ENCODE measurements around the gene PLPP7. TPM values are rescaled to one million over a fixed set of nuclear protein-coding genes. Genes with fewer than 3 reads are reported as not detected.

Gene PLPP7
- total and polyA plus RNA-seq, 5 donors = 96.3 to 160 (median 109) TPM

DNA sequence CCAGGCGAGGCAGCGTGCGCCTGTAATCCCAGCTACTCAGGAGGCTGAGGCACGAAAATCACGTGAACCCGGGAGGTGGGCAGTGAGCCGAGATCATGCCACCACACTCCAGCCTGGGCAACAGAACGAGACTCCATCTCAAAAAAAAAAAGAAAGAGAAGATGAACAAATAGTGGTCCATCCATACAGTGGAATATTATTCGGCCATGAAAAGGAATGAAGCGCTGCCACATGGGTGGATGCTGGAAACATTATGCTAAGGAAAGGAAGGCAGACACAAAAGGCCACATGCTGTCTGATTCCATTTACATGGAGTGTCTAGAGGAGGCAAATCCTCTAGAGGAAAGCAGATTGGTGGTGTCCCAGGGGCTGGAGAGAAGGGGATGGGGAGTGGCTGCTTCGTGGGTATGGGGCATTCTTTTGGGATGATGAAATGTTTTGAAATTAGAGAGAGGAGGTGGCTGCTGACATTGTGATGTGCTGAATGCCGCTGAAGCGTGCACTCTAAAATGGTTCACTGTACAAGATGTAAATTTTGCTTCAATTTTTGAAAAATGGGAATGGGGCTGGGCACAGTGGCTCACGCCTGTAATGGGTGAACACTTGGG, 17.0 kb downstream of the PLPP7 start:
- WGBS = 91% methylated on average over 14 of the region's 14 CpGs
- intact Hi-C loops (cut with DNase I) = no loop called here
- Histone ChIP-seq H3K4me3 (ENCODE audit: low read length) (no peak overlapping the region), H3K27ac (ENCODE audit: low read length) (peak overlapping the region; percentile 20), H3K9me3 (ENCODE audit: control insufficient read depth, low read length) (no peaks in the 10 kb centered on the region), H3K27me3 (ENCODE audit: control insufficient read depth, insufficient read depth) (no peaks in the 10 kb centered on the region), H3K4me1 (ENCODE audit: control insufficient read depth, insufficient read depth, low read length) (peaks cover 10% of the 10 kb centered on the region)
- no peak for DNase-seq
- no peak for ATAC-seq

DNA sequence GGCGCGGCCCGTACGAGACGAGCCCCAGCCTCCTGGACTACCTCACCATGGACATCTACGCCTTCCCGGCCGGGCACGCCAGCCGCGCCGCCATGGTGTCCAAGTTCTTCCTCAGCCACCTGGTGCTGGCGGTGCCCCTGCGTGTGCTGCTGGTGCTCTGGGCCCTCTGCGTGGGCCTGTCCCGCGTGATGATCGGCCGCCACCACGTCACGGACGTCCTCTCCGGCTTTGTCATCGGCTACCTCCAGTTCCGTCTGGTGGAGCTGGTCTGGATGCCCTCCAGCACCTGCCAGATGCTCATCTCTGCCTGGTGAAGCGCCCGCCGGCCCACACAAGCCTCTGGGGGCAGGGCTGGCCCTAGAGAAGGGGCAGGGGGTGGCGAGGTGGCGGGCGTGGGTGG, 18.5 kb downstream of the PLPP7 start:
- intact Hi-C loops (cut with DNase I) = no loop called here
- peak; percentile 6 to 17 for ATAC-seq

GRCh38 chr9:131308452-131308851, 18.9 kb downstream of the PLPP7 start:
- no peaks in the 10 kb centered on the region for H3K27me3 ChIP-seq (ENCODE audit: control insufficient read depth, insufficient read depth)
- peak overlapping the region; percentile 23 for H3K27ac ChIP-seq (ENCODE audit: low read length)
- intact Hi-C loops (cut with DNase I) = no loop called here
- ATAC-seq = peak; percentile 9 to 15
- 79% methylated on average over 11 of the region's 11 CpGs for WGBS
- peaks cover 6% of the 10 kb centered on the region for H3K4me1 ChIP-seq (ENCODE audit: control insufficient read depth, insufficient read depth, low read length)
- H3K4me3 ChIP-seq (ENCODE audit: low read length) = no peak overlapping the region
- DNase-seq = peak in 1 of 3 donors; percentile 65
- no peaks in the 10 kb centered on the region for H3K9me3 ChIP-seq (ENCODE audit: control insufficient read depth, low read length)

More for the DNA sequence above, 18.5 kb downstream of the PLPP7 start:
- Histone ChIP-seq H3K27ac (ENCODE audit: low read length) (peak overlapping the region; percentile 23), H3K27me3 (ENCODE audit: control insufficient read depth, insufficient read depth) (no peaks in the 10 kb centered on the region), H3K4me1 (ENCODE audit: control insufficient read depth, insufficient read depth, low read length) (peaks cover 6% of the 10 kb centered on the region), H3K4me3 (ENCODE audit: low read length) (no peak overlapping the region), H3K9me3 (ENCODE audit: control insufficient read depth, low read length) (no peaks in the 10 kb centered on the region)
- 81% methylated on average over 31 of the region's 31 CpGs for WGBS
- DNase-seq = peak in 1 of 3 donors; percentile 62

GRCh38 chr9:131308906-131309529, 19.5 kb downstream of the PLPP7 start:
- DNase-seq (peak in 1 of 3 donors; percentile 55), ATAC-seq (no peak)
- H3K27me3 ChIP-seq (ENCODE audit: control insufficient read depth, insufficient read depth) = no peaks in the 10 kb centered on the region
- 75% methylated on average over 17 of the region's 17 CpGs for WGBS
- no peak overlapping the region for H3K4me3 ChIP-seq (ENCODE audit: low read length)
- H3K27ac ChIP-seq (ENCODE audit: low read length) = peak overlapping the region; percentile 23
- peaks cover 6% of the 10 kb centered on the region for H3K4me1 ChIP-seq (ENCODE audit: control insufficient read depth, insufficient read depth, low read length)
- H3K9me3 ChIP-seq (ENCODE audit: control insufficient read depth, low read length) = no peaks in the 10 kb centered on the region
- intact Hi-C loops (cut with DNase I) = no loop called here

- H3K9me3 ChIP-seq (ENCODE audit: control insufficient read depth, low read length) = no peaks in the 10 kb centered on the region
- no peak overlapping the region for H3K4me3 ChIP-seq (ENCODE audit: low read length)
- intact Hi-C loops (cut with DNase I) = no loop called here
- no peak for DNase-seq
- no peak for ATAC-seq
- peaks cover 6% of the 10 kb centered on the region for H3K4me1 ChIP-seq (ENCODE audit: control insufficient read depth, insufficient read depth, low read length)
- no peaks in the 10 kb centered on the region for H3K27me3 ChIP-seq (ENCODE audit: control insufficient read depth, insufficient read depth)
- H3K27ac ChIP-seq (ENCODE audit: low read length) = no peak overlapping the region
- WGBS = 82% methylated on average over 18 of the region's 18 CpGs
Measured at GRCh38 chr9:131309530-131310276, 20.2 kb downstream of the PLPP7 start.

GRCh38 chr9:131310833-131311554, 21.5 kb downstream of the PLPP7 start:
- Histone ChIP-seq H3K9me3 (ENCODE audit: control insufficient read depth, low read length) (no peaks in the 10 kb centered on the region), H3K27ac (ENCODE audit: low read length) (peak overlapping the region; percentile 85), H3K4me3 (ENCODE audit: low read length) (no peak overlapping the region), H3K4me1 (ENCODE audit: control insufficient read depth, insufficient read depth, low read length) (peaks cover 6% of the 10 kb centered on the region), H3K27me3 (ENCODE audit: control insufficient read depth, insufficient read depth) (no peaks in the 10 kb centered on the region)
- 11% methylated on average over 20 of the region's 20 CpGs for WGBS
- intact Hi-C loops (cut with DNase I) = no loop called here
- peak; percentile 20 to 49 for ATAC-seq
- DNase-seq = peak in 2 of 3 donors; percentile 34 to 74

DNA sequence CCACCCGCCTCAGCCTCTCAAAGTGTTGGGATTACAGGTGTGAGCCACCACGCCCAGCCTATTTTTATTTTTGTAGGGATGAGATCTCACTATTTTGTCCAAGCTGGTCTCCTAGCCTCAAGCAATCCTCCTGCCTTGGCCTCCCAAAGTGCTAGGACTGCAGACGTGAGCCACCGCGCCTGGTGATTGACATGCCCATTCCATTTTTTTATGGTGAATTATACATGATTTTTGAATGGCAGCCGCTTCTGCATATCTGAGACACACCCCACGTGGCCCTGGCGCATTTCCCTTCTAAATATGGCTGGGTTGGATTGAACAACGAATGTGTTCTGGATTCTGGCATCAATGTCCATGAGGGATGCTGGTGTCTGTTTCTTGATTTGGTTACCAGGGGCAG, 22.7 kb downstream of the PLPP7 start:
- Histone ChIP-seq H3K4me1 (ENCODE audit: control insufficient read depth, insufficient read depth, low read length) (peaks cover 6% of the 10 kb centered on the region), H3K27ac (ENCODE audit: low read length) (no peak overlapping the region), H3K4me3 (ENCODE audit: low read length) (no peak overlapping the region), H3K27me3 (ENCODE audit: control insufficient read depth, insufficient read depth) (no peaks in the 10 kb centered on the region), H3K9me3 (ENCODE audit: control insufficient read depth, low read length) (no peaks in the 10 kb centered on the region)
- DNase-seq = no peak
- intact Hi-C loops (cut with DNase I) = no loop called here
- ATAC-seq = no peak
- WGBS = 80% methylated on average over 9 of the region's 9 CpGs

GRCh38 chr9:131312822-131313770, 23.6 kb downstream of the PLPP7 start:
- Histone ChIP-seq H3K4me3 (ENCODE audit: low read length) (no peak overlapping the region), H3K27ac (ENCODE audit: low read length) (no peak overlapping the region), H3K9me3 (ENCODE audit: control insufficient read depth, low read length) (no peaks in the 10 kb centered on the region), H3K4me1 (ENCODE audit: control insufficient read depth, insufficient read depth, low read length) (peaks cover 6% of the 10 kb centered on the region), H3K27me3 (ENCODE audit: control insufficient read depth, insufficient read depth) (no peaks in the 10 kb centered on the region)
- ATAC-seq (peak in 1 of 2 donors; percentile 34), DNase-seq (peak in 1 of 3 donors; percentile 40)
- intact Hi-C loops (cut with DNase I) = no loop called here
- 82% methylated on average over 28 of the region's 28 CpGs for WGBS

DNA sequence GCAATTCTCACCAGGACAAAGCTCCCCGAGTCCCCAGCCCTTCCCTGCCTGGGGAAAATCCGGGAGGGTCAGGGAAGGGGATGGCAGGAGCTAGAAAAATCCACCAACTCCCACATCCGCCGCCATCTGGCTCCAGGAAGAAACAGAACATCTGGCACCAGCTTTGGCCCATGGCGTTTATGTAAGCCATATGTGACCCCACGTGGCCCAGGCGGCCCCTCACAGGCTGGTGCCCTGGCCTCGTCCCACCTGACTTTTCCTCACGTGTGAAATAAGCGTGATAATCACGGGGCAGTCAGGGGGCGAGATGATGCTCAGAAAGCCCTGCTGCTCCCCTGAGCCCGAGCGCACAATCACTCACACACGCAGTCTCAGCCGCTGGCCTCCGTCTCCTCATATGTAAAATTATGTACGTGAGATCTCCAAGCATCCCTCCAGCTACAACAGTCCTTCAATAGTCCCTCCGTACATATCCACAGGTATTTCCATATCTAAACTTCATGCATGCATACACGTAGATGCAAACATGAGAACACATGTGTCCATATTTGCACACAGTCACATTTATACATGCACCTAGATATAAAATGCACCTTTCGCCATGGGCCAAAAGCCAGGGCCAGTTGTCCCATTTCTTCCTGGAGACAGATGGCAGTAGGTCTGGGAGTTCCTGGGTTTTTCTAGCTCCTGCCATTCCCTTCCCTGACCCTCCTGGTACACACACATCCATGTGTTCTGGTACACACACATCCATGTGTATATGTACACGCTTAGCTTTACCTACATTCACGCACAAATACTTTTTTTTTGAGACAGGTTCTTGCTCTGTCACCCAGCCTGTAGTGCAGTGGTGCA, 28.9 kb downstream of the PLPP7 start:
- ATAC-seq = no peak
- Histone ChIP-seq H3K27me3 (ENCODE audit: control insufficient read depth, insufficient read depth) (no peaks in the 10 kb centered on the region), H3K9me3 (ENCODE audit: control insufficient read depth, low read length) (no peaks in the 10 kb centered on the region), H3K4me1 (ENCODE audit: control insufficient read depth, insufficient read depth, low read length) (no peaks in the 10 kb centered on the region), H3K4me3 (ENCODE audit: low read length) (no peak overlapping the region), H3K27ac (ENCODE audit: low read length) (no peak overlapping the region)
- WGBS = 62% methylated on average over 23 of the region's 23 CpGs
- DNase-seq = peak in 2 of 3 donors; percentile 39 to 49
- intact Hi-C loops (cut with DNase I) = no loop called here
